Neural progenitor cell (in vitro differentiated cells): ENCODE data around the gene GATAD2B. TPM values are rescaled to one million over a fixed set of nuclear protein-coding genes. Genes with fewer than 3 reads are reported as not detected.

Experiments used
- DNase-seq: peaks from one replicate; pipeline ENCODE4 v3.0.0-alpha.2; 2016; ENCODE audit warnings: low spot score
- H2AFZ ChIP-seq: fragments of 200-600 bp; sonication (generic); replicated peaks from 2 replicates; pipeline ENCODE4 v1.6.1; 2016; ENCODE audit warnings: antibody characterized with exemption
- H3F3A ChIP-seq: fragments of 200-600 bp; sonication (generic); 2 replicates; pipeline ENCODE4 v1.6.1; 2016; ENCODE audit warnings: antibody characterized with exemption, low read depth
- H3K27ac ChIP-seq: fragments of 200-600 bp; sonication (generic); 2 replicates; pipeline ENCODE4 v1.5.1; 2016; ENCODE audit warnings: mild to moderate bottlenecking
- H3K27me3 ChIP-seq: fragments of 200-600 bp; sonication (generic); 2 replicates; pipeline ENCODE4 v1.6.1; 2016; ENCODE audit warnings: mild to moderate bottlenecking, moderate library complexity
- H3K36me3 ChIP-seq: fragments of 200-600 bp; sonication (generic); 2 replicates; pipeline ENCODE4 v1.5.1; 2016
- H3K4me1 ChIP-seq: fragments of 200-600 bp; sonication (generic); 2 replicates; pipeline ENCODE4 v1.6.1; 2016; ENCODE audit warnings: mixed run types
- H3K4me2 ChIP-seq: fragments of 200-600 bp; sonication (generic); 2 replicates; pipeline ENCODE4 v1.6.1; 2016
- H3K4me3 ChIP-seq: fragments of 200-600 bp; sonication (generic); 2 replicates; pipeline ENCODE4 v1.5.1; 2016
- H3K79me2 ChIP-seq: fragments of 200-600 bp; sonication (generic); 2 replicates; pipeline ENCODE4 v1.6.1; 2016; ENCODE audit warnings: low read depth
- H3K9ac ChIP-seq: fragments of 200-600 bp; sonication (generic); 2 replicates; pipeline ENCODE4 v1.6.1; 2016
- H3K9me3 ChIP-seq: fragments of 200-600 bp; sonication (generic); 2 replicates; pipeline ENCODE4 v1.5.1; 2016; ENCODE audit warnings: low read depth
- H4K20me1 ChIP-seq: fragments of 200-600 bp; sonication (generic); 2 replicates; pipeline ENCODE4 v1.6.1; 2016; ENCODE audit warnings: low read depth
- H3K27ac Mint-ChIP-seq: 3 replicates; pipeline ENCODE4 v1.8.0; 2021; ENCODE audit warnings: mixed read lengths
- H3K27me3 Mint-ChIP-seq: 2 replicates; pipeline ENCODE4 v1.8.0; 2022; ENCODE audit warnings: low read depth, mild to moderate bottlenecking, inconsistent platforms, moderate library complexity, mixed read lengths; ENCODE audit not compliant: insufficient read depth
- H3K36me3 Mint-ChIP-seq: 3 replicates; pipeline ENCODE4 v1.8.0; 2021; ENCODE audit warnings: mixed read lengths
- H3K4me1 Mint-ChIP-seq: 3 replicates; pipeline ENCODE4 v1.8.0; 2021; ENCODE audit warnings: mixed read lengths
- H3K4me3 Mint-ChIP-seq: 3 replicates; pipeline ENCODE4 v1.8.0; 2021; ENCODE audit warnings: mild to moderate bottlenecking, moderate library complexity, mixed read lengths
- H3K9me3 Mint-ChIP-seq: 3 replicates; pipeline ENCODE4 v1.8.0; 2020; ENCODE audit warnings: mixed read lengths
- EZH2 ChIP-seq: fragments of 200-600 bp; sonication (generic); IDR thresholded peaks from 2 replicates; pipeline ENCODE4 v1.6.1; 2017; ENCODE audit warnings: antibody characterized with exemption, mild to moderate bottlenecking, moderate library complexity
- EZH2phosphoT487 ChIP-seq: fragments of 200-600 bp; sonication (generic); IDR thresholded peaks from 2 replicates; pipeline ENCODE4 v1.6.1; 2017; ENCODE audit warnings: antibody characterized with exemption
- total RNA-seq: library from RNA; depleted of rRNA; stranded (reverse); fragments of >200 nt; gene quantifications from 2 replicates; pipeline ENCODE4 v1.2.3, GENCODE V29; 2015; ENCODE audit warnings: low replicate concordance
- TF ChIP-seq, protein P1 (sequence below): fragments of 200-600 bp; sonication (generic); IDR thresholded peaks from 2 replicates; pipeline ENCODE4 v1.5.1; 2017; ENCODE audit warnings: antibody characterized with exemption, mild to moderate bottlenecking

The GATAD2B gene
- total RNA-seq, 1 donor from 2014 or later = 14.8 TPM

DNA sequence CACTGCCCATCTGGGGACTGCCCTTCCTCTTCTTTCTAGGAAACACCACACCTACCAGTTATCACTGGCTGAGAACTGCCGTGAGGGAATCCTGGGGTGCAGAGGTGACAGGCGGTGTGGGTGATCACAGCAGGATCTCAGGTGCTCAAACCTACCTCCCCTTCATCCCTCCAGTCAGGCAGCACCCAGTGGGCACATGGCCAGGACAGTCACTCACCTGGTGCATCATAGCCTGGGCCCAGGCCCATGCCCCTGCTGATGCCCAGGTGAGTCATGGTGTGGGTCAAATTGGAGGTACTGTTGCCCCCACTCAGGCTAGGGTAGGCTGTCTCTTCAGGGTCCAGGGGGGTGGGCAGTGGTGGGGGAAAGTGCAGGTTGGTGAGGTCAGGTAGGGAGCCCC lies 29.0 kb upstream of the GATAD2B start:
- Histone ChIP-seq H3K9me3 (no peaks in the 10 kb centered on the region), H3K79me2 (peaks cover 36% of the 10 kb centered on the region), H4K20me1 (peaks cover 49% of the 10 kb centered on the region), H3K4me1 (peaks cover 12% of the 10 kb centered on the region), H3K4me2 (no peak overlapping the region), H3F3A (peaks cover 17% of the 10 kb centered on the region), H3K27me3 (no peaks in the 10 kb centered on the region), H3K9ac (no peak overlapping the region), H3K36me3 (no peaks in the 10 kb centered on the region), H2AFZ (no peak overlapping the region), H3K27ac (no peak overlapping the region), H3K4me3 (no peak overlapping the region)
- Mint-ChIP-seq H3K9me3 (no peaks in the 10 kb centered on the region), H3K4me3 (no peak overlapping the region), H3K27me3 (peaks cover 3% of the 10 kb centered on the region), H3K4me1 (peaks cover 13% of the 10 kb centered on the region), H3K36me3 (peaks cover 11% of the 10 kb centered on the region), H3K27ac (no peak overlapping the region)
- DNase-seq = no peak
- TF ChIP-seq, protein P1, sequence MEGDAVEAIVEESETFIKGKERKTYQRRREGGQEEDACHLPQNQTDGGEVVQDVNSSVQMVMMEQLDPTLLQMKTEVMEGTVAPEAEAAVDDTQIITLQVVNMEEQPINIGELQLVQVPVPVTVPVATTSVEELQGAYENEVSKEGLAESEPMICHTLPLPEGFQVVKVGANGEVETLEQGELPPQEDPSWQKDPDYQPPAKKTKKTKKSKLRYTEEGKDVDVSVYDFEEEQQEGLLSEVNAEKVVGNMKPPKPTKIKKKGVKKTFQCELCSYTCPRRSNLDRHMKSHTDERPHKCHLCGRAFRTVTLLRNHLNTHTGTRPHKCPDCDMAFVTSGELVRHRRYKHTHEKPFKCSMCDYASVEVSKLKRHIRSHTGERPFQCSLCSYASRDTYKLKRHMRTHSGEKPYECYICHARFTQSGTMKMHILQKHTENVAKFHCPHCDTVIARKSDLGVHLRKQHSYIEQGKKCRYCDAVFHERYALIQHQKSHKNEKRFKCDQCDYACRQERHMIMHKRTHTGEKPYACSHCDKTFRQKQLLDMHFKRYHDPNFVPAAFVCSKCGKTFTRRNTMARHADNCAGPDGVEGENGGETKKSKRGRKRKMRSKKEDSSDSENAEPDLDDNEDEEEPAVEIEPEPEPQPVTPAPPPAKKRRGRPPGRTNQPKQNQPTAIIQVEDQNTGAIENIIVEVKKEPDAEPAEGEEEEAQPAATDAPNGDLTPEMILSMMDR = no peak
- TF ChIP-seq EZH2 (no peak), EZH2phosphoT487 (no peak)

DNA sequence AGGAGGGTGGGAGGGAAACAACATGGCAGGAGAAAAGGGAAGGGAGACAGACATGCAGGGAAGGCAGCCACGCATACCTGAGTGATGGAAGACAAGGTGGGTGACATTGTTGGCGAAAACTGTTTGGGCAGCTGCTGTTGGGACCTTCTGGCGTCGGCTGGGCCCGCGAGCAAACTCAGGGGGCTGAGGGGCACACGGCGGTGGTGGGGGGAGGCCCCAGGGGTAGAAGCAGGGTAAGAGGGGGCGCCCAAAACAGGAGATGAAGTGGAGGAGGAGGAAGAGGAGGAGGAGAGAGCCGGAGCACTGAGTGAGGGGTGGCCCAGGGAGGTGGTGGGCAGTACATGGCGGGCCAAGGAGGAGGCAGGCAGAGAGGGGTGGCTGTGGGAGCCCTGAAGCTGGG lies 28.4 kb upstream of the GATAD2B start:
- no peaks in the 10 kb centered on the region for H3K27me3 Mint-ChIP-seq
- TF ChIP-seq, protein P1 = no peak
- TF ChIP-seq EZH2phosphoT487 = no peak
- TF ChIP-seq EZH2 = no peak
- no peak overlapping the region for H3K27ac Mint-ChIP-seq
- no peaks in the 10 kb centered on the region for H3K9me3 ChIP-seq
- no peak overlapping the region for H3K9ac ChIP-seq
- H4K20me1 ChIP-seq = peaks cover 44% of the 10 kb centered on the region
- no peak overlapping the region for H3K27ac ChIP-seq
- no peak overlapping the region for H3K4me3 ChIP-seq
- no peak overlapping the region for H2AFZ ChIP-seq
- H3K4me1 Mint-ChIP-seq = peaks cover 8% of the 10 kb centered on the region
- no peak overlapping the region for H3K4me2 ChIP-seq
- H3F3A ChIP-seq = peaks cover 19% of the 10 kb centered on the region
- peaks cover 30% of the 10 kb centered on the region for H3K79me2 ChIP-seq
- H3K27me3 ChIP-seq = no peaks in the 10 kb centered on the region
- no peaks in the 10 kb centered on the region for H3K9me3 Mint-ChIP-seq
- no peaks in the 10 kb centered on the region for H3K36me3 ChIP-seq
- peaks cover 12% of the 10 kb centered on the region for H3K36me3 Mint-ChIP-seq
- H3K4me3 Mint-ChIP-seq = no peak overlapping the region
- DNase-seq = no peak
- H3K4me1 ChIP-seq = peaks cover 6% of the 10 kb centered on the region

DNA sequence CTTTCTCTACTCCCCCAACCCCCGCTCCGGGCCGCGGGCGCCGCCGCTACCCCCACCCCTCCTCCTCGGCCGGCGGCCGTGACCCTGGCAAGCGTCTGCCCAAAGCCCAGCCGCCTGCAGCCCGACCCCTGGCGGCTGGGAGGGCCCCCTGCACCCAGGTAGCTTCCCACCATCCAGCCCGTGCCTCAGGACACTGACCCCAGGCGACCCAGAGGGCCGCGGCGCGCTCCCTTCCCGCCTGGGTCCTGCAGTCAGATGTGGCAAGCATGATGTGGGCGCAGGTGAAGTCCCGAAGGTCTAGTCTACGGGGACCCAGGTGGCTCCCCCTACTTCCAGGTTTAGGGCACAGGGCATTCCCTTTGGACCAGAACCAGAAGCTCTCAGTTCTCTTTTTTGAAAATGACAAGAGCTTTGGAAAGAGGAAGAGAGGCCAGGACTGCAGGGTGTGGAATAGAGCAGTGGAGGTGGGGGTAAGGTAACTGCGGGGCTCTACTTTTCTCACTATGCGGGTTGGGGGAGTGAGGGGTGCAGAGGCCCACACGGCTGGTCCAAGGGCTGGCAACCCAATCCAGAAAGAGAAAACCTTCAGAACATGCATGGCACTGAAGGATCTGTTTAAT lies 24.0 kb upstream of the GATAD2B start, which contains the start of gene DENND4B:
TSS of gene DENND4B (minus strand) at position 97 of the 620 bp plus-strand sequence. CDS start 2,344 bp downstream, outside the sequence.
- Histone ChIP-seq H3K79me2 (peaks cover 17% of the 10 kb centered on the region), H3K4me1 (peaks cover 5% of the 10 kb centered on the region), H3K36me3 (no peaks in the 10 kb centered on the region), H3K4me3 (peak within 1 kb of the TSS; percentile 73), H3K27ac (no peak within 1 kb of the TSS), H4K20me1 (peaks cover 18% of the 10 kb centered on the region), H3K9ac (no peak within 1 kb of the TSS), H3K4me2 (peak within 1 kb of the TSS; percentile 98), H3F3A (peaks cover 28% of the 10 kb centered on the region), H3K9me3 (no peaks in the 10 kb centered on the region), H2AFZ (peak within 1 kb of the TSS; percentile 89), H3K27me3 (no peaks in the 10 kb centered on the region)
- H3K4me1 Mint-ChIP-seq = peaks cover 19% of the 10 kb centered on the region
- DNase-seq = peak; percentile 92
- no peaks in the 10 kb centered on the region for H3K9me3 Mint-ChIP-seq
- TF ChIP-seq EZH2phosphoT487 (no peak), EZH2 (no peak)
- TF ChIP-seq, protein P1 = peak; percentile 87
- H3K4me3 Mint-ChIP-seq = peak within 1 kb of the TSS; percentile 90
- H3K36me3 Mint-ChIP-seq = peaks cover 17% of the 10 kb centered on the region
- H3K27ac Mint-ChIP-seq = no peak within 1 kb of the TSS
- H3K27me3 Mint-ChIP-seq = peaks cover 2% of the 10 kb centered on the region
